Measurements from ENCODE around the gene NLGN2. TPM values are rescaled to one million over a fixed set of nuclear protein-coding genes. Genes with fewer than 3 reads are reported as not detected.

NLGN2 gene
- total RNA-seq, 2 donors from 2014 or later = 6.3 to 12.2 TPM

DNA sequence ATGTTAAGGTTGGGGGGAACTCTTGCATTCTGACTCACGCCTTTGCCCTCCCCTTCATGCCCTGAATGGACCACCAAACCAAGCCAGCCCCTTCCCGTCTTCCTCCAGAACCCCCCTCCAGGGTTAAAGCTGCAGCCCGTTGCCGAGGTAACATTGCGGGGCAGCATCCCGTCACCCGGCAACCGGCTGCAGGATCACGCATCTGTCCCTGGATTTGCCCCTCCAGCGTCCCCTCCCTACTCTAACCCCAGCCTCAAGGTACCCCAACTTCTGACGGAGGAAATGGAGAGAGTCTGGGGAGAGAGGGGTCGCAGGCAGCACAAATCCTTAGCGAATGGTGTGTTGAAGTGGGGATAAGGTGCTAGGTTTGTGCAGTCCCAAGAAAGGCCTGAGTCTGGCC is 563 bp upstream of the NLGN2 start:
- H3K4me3 ChIP-seq = no peak overlapping the region
- peaks cover 0 to 26% of the 10 kb centered on the region in 2 donors for H3K4me1 ChIP-seq
- H3K36me3 ChIP-seq = no peaks in the 10 kb centered on the region
- no peak for DNase-seq (ENCODE audit: low spot score)
- H3K27me3 ChIP-seq = no peaks in the 10 kb centered on the region
- no peak for TF ChIP-seq CTCF (IDR thresholded peaks at IDR 0.05)
- no peak overlapping the region for H3K27ac ChIP-seq
- no peaks in the 10 kb centered on the region for H3K9me3 ChIP-seq

DNA sequence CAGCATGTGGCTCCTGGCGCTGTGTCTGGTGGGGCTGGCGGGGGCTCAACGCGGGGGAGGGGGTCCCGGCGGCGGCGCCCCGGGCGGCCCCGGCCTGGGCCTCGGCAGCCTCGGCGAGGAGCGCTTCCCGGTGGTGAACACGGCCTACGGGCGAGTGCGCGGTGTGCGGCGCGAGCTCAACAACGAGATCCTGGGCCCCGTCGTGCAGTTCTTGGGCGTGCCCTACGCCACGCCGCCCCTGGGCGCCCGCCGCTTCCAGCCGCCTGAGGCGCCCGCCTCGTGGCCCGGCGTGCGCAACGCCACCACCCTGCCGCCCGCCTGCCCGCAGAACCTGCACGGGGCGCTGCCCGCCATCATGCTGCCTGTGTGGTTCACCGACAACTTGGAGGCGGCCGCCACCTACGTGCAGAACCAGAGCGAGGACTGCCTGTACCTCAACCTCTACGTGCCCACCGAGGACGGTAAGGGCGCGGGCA is 645 bp downstream of the NLGN2 start:
- H3K4me1 ChIP-seq = peaks cover 0 to 14% of the 10 kb centered on the region in 2 donors
- H3K36me3 ChIP-seq = no peaks in the 10 kb centered on the region
- H3K27me3 ChIP-seq = no peaks in the 10 kb centered on the region
- H3K4me3 ChIP-seq = no peak overlapping the region
- no peaks in the 10 kb centered on the region for H3K9me3 ChIP-seq
- DNase-seq (ENCODE audit: low spot score) = no peak
- TF ChIP-seq CTCF (IDR thresholded peaks at IDR 0.05) = no peak
- H3K27ac ChIP-seq = no peak overlapping the region

- Histone ChIP-seq H3K4me3 (no peak overlapping the region), H3K36me3 (no peaks in the 10 kb centered on the region), H3K27me3 (no peaks in the 10 kb centered on the region), H3K27ac (no peak overlapping the region), H3K4me1 (peaks cover 0 to 14% of the 10 kb centered on the region in 2 donors), H3K9me3 (no peaks in the 10 kb centered on the region)
- no peak for TF ChIP-seq CTCF (IDR thresholded peaks at IDR 0.05)
- no peak for DNase-seq (ENCODE audit: low spot score)
Observed at GRCh38 chr17:7408863-7409262, 1.2 kb downstream of the NLGN2 start.

- no peak for DNase-seq (ENCODE audit: low spot score)
- H3K9me3 ChIP-seq = no peaks in the 10 kb centered on the region
- no peak overlapping the region for H3K4me3 ChIP-seq
- peaks cover 0 to 14% of the 10 kb centered on the region in 2 donors for H3K4me1 ChIP-seq
- H3K27ac ChIP-seq = no peak overlapping the region
- H3K27me3 ChIP-seq = no peaks in the 10 kb centered on the region
- no peak for TF ChIP-seq CTCF (IDR thresholded peaks at IDR 0.05)
- no peaks in the 10 kb centered on the region for H3K36me3 ChIP-seq
Observed at GRCh38 chr17:7409716-7410115, 2.1 kb downstream of the NLGN2 start.

DNA sequence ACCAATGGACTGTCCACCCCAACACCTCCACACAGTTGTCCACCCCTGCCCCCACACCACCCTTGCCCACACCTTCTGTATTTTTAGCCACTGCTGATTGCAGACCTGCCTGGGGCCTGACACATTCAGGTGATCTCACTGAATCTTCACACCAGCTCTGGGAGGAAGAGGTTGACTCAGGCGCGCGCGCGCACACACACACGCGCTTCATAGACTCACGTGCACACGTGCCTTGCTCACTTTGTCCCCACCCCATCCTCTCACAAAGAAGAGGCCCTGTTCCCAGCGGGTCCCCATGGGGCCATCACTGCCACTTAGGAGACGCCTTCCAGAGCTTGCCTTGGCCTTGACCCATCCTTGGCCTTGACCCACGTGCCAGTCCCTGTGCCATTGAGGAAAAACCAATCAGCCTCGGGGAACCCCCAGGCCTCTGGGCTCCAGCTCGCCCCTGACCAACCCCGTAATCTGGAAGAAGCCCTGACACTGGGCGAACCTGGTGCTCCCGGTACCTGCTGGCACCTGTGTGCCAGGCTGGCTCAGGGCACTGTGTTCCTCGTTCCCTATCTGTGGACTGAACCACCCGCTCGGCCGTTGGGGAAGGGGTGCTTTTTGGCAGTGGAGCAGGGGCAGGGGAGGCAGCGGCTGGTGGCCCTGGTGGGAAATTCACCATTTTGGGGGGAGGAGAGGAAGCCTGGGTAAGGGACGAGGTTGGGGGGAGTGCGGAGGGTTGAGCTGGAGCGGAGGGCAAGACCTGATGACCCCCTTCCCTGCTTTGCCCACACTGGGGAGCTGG is 3.2 kb downstream of the NLGN2 start:
- no peaks in the 10 kb centered on the region for H3K9me3 ChIP-seq
- DNase-seq (ENCODE audit: low spot score) = no peak
- H3K27me3 ChIP-seq = no peaks in the 10 kb centered on the region
- H3K4me1 ChIP-seq = peaks cover 0 to 6% of the 10 kb centered on the region in 2 donors
- no peak for TF ChIP-seq CTCF (IDR thresholded peaks at IDR 0.05)
- H3K4me3 ChIP-seq = no peak overlapping the region
- peaks cover 8% of the 10 kb centered on the region for H3K36me3 ChIP-seq
- no peak overlapping the region for H3K27ac ChIP-seq

DNA sequence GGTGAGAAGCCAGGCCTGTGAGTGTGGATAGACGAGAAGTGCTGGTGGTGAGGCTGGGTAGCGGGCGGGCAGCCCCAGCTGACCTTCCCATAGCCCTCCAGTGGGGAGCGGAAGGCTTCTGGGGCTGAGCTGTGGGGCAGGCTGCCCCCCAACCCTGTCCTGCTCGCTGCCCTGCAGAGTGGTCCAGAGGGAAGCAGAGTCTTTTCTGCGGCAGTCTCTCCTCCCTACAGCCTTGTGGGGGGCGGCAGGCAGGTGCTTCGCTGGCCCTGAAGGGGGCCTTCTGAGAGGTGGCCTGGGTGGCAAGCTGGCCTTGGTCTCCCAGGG is 3.7 kb downstream of the NLGN2 start:
- Histone ChIP-seq H3K4me3 (no peak overlapping the region), H3K27me3 (no peaks in the 10 kb centered on the region), H3K36me3 (peaks cover 9% of the 10 kb centered on the region), H3K27ac (no peak overlapping the region), H3K4me1 (peaks cover 0 to under 1% of the 10 kb centered on the region in 2 donors), H3K9me3 (no peaks in the 10 kb centered on the region)
- no peak for DNase-seq (ENCODE audit: low spot score)
- no peak for TF ChIP-seq CTCF (IDR thresholded peaks at IDR 0.05)

All from right atrium auricular region (tissue), 2 donors.